KMS-11 (cell line): ENCODE data around the gene FEZF2.

Source experiments
- H2AFZ ChIP-seq: fragments of 200-600 bp; sonication (generic); 2 replicates; pipeline ENCODE4 v1.6.1; 2016; ENCODE audit warnings: antibody characterized with exemption, mixed run types, low read depth
- H3K27ac ChIP-seq: fragments of 200-600 bp; sonication (generic); 2 replicates; pipeline ENCODE4 v1.6.1; 2016; ENCODE audit warnings: mild to moderate bottlenecking, mixed run types
- H3K27me3 ChIP-seq: fragments of 200-600 bp; sonication (generic); 2 replicates; pipeline ENCODE4 v1.6.1; 2017; ENCODE audit warnings: mild to moderate bottlenecking, low read depth, mixed run types, moderate library complexity; ENCODE audit not compliant: insufficient read depth
- H3K36me3 ChIP-seq: fragments of 200-600 bp; sonication (generic); 2 replicates; pipeline ENCODE4 v1.6.1; 2017; ENCODE audit warnings: mild to moderate bottlenecking, mixed run types; ENCODE audit not compliant: insufficient read depth
- H3K4me1 ChIP-seq: fragments of 200-600 bp; sonication (generic); 2 replicates; pipeline ENCODE4 v1.6.1; 2016; ENCODE audit warnings: mild to moderate bottlenecking, low read depth, mixed run types; ENCODE audit not compliant: poor library complexity, severe bottlenecking
- H3K4me2 ChIP-seq: fragments of 200-600 bp; sonication (generic); 2 replicates; pipeline ENCODE4 v1.7.0; 2016; ENCODE audit warnings: mild to moderate bottlenecking, mixed run types
- H3K4me3 ChIP-seq: fragments of 200-600 bp; sonication (generic); IDR thresholded peaks from 2 replicates; pipeline ENCODE4 v1.6.1; 2017; ENCODE audit warnings: low read depth, low read length, mixed read lengths; ENCODE audit not compliant: insufficient read depth
- H3K79me2 ChIP-seq: fragments of 200-600 bp; sonication (generic); 2 replicates; pipeline ENCODE4 v1.6.1; 2016; ENCODE audit warnings: low read depth, mixed run types; ENCODE audit not compliant: insufficient read depth
- H3K9ac ChIP-seq: fragments of 200-600 bp; sonication (generic); 2 replicates; pipeline ENCODE4 v1.6.1; 2016; ENCODE audit warnings: mild to moderate bottlenecking, mixed run types
- H4K20me1 ChIP-seq: fragments of 200-600 bp; sonication (generic); 2 replicates; pipeline ENCODE4 v1.6.1; 2016; ENCODE audit warnings: mild to moderate bottlenecking, mixed run types; ENCODE audit not compliant: insufficient read depth
- CTCF ChIP-seq: fragments of 200-600 bp; sonication (generic); conservative IDR thresholded peaks from 2 replicates; pipeline ENCODE4 v1.6.1; 2017; ENCODE audit warnings: low read depth, mild to moderate bottlenecking, antibody characterized with exemption, low read length, moderate library complexity, mixed read lengths

Gene FEZF2

GRCh38 chr3:62361261-62361660 lies 12.1 kb downstream of the FEZF2 start:
- no peaks in the 10 kb centered on the region for H4K20me1 ChIP-seq
- H3K27me3 ChIP-seq = no peaks in the 10 kb centered on the region
- H3K79me2 ChIP-seq = no peaks in the 10 kb centered on the region
- no peak overlapping the region for H3K4me2 ChIP-seq
- no peak for TF ChIP-seq CTCF
- no peak overlapping the region for H2AFZ ChIP-seq
- no peak overlapping the region for H3K9ac ChIP-seq
- H3K4me3 ChIP-seq = no peak overlapping the region
- H3K36me3 ChIP-seq = no peaks in the 10 kb centered on the region
- H3K4me1 ChIP-seq = no peaks in the 10 kb centered on the region
- H3K27ac ChIP-seq = no peak overlapping the region

GRCh38 chr3:62359531-62359930 lies 13.8 kb downstream of the FEZF2 start:
- no peak overlapping the region for H3K4me3 ChIP-seq
- H2AFZ ChIP-seq = no peak overlapping the region
- no peak overlapping the region for H3K4me2 ChIP-seq
- TF ChIP-seq CTCF = no peak
- H3K27me3 ChIP-seq = no peaks in the 10 kb centered on the region
- H3K9ac ChIP-seq = no peak overlapping the region
- no peaks in the 10 kb centered on the region for H3K79me2 ChIP-seq
- no peaks in the 10 kb centered on the region for H3K36me3 ChIP-seq
- no peaks in the 10 kb centered on the region for H4K20me1 ChIP-seq
- H3K4me1 ChIP-seq = no peaks in the 10 kb centered on the region
- no peak overlapping the region for H3K27ac ChIP-seq

- H3K27ac ChIP-seq = no peak overlapping the region
- no peaks in the 10 kb centered on the region for H4K20me1 ChIP-seq
- H2AFZ ChIP-seq = no peak overlapping the region
- H3K27me3 ChIP-seq = no peaks in the 10 kb centered on the region
- no peaks in the 10 kb centered on the region for H3K4me1 ChIP-seq
- H3K36me3 ChIP-seq = no peaks in the 10 kb centered on the region
- no peaks in the 10 kb centered on the region for H3K79me2 ChIP-seq
- no peak overlapping the region for H3K4me2 ChIP-seq
- H3K4me3 ChIP-seq = no peak overlapping the region
- TF ChIP-seq CTCF = no peak
- H3K9ac ChIP-seq = no peak overlapping the region
These were observed 17.0 kb downstream of the FEZF2 start for GRCh38 chr3:62356356-62356755.

- H3K27me3 ChIP-seq = no peaks in the 10 kb centered on the region
These were observed 17.6 kb downstream of the FEZF2 start for GRCh38 chr3:62355703-62356102.

More at GRCh38 chr3:62355703-62356102, 17.6 kb downstream of the FEZF2 start:
- H3K36me3 ChIP-seq = no peaks in the 10 kb centered on the region
- no peaks in the 10 kb centered on the region for H3K79me2 ChIP-seq
- H3K4me1 ChIP-seq = no peaks in the 10 kb centered on the region
- TF ChIP-seq CTCF = no peak
- no peak overlapping the region for H3K27ac ChIP-seq
- no peak overlapping the region for H3K4me2 ChIP-seq
- no peak overlapping the region for H3K9ac ChIP-seq
- no peaks in the 10 kb centered on the region for H4K20me1 ChIP-seq
- H2AFZ ChIP-seq = no peak overlapping the region
- H3K4me3 ChIP-seq = no peak overlapping the region
